ENCODE measurements around the gene HAGH.
"Not testable (repeated sequence)": the region's sequence is repeated elsewhere in the genome, so short reads cannot be mapped to it uniquely, and the experiment has no call there.

Gene HAGH

GRCh38 chr16:1826691-1827573 is at the start of gene HAGH, which contains the start of gene FAHD1:
TSS of gene HAGH (minus strand) at chr16:1826825. CDS start at chr16:1826787, 38 bp downstream.
TSS of gene FAHD1 (plus strand) at chr16:1827206. CDS start at chr16:1827239, 33 bp downstream.
- peak; percentile 75 for DNase-seq

DNA sequence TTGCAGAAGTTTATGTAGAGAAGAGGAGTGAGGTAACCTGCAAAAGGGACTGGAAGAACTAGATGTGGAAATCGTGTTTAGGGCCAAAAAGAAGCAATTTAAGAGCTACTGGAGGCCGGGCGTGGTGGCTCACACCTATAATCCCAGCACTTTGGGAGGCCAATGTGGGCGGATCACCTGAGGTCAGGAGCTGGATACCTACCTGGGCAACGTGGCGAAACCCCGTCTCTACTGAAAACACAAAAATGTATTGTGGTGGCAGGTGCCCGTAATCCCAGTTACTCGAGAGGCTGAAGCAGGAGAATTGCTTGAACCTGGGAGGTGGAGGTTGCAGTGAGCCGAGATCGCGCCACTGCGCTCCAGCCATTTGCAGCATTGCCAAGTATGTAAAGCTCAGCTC is 49.4 kb upstream of the HAGH start:
- DNase-seq, result not testable (repeated sequence)

DNA sequence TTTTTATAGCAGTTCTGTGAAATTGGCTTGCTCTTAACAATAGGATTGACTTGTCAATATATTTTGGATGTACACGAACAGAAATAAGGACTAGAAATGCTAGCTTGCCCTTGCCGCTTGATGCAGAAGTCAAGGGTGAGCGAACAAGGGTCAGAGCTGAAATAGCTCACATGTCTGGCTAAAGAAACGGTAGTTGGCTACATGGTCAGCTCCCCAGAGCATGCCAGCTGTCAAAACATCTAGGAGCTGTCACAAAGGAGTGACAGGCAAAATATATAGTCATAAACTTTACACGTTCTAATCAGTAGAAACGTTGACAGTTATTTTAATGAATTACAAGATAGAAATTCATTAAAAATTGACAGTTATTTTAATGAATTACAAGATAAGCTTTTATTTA is 48.2 kb upstream of the HAGH start:
- no peak for DNase-seq

DNA sequence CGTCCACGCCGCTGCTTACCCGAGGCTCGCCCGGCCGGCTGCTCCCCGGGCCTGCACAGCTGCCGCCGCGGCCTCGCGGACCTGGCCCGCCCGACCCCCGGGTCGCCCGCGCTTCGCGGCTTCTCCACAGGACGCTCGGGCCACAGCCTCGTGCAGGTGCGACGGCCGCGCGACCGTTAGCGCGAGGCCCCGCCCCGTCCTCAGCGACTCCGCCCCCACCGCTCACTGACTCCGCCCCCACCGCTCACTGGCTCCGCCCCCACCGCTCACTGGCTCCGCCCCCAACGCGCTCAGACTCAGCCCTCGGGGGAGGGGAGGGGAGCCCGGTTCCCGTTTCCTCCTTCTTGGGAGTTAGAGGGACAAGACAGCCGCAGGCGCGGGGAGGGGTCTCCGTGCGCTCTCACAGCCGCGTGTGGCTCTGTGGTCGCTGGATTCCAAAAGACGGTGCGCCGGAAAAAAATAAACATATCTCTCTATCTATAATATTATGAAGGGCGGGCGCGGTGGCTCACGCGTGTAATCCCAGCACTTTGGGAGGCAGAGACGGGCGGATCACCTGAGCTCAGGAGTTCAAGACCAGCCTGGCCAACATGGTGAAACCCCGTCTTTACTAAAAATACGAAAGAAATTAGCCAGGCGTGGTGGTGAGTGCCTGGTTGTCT is 45.5 kb upstream of the HAGH start, which contains the start of gene MEIOB:
TSS of gene MEIOB (minus strand) at position 191 of the 662 bp plus-strand sequence. CDS start 3,989 bp downstream, outside the sequence.
- DNase-seq, result no peak

DNA sequence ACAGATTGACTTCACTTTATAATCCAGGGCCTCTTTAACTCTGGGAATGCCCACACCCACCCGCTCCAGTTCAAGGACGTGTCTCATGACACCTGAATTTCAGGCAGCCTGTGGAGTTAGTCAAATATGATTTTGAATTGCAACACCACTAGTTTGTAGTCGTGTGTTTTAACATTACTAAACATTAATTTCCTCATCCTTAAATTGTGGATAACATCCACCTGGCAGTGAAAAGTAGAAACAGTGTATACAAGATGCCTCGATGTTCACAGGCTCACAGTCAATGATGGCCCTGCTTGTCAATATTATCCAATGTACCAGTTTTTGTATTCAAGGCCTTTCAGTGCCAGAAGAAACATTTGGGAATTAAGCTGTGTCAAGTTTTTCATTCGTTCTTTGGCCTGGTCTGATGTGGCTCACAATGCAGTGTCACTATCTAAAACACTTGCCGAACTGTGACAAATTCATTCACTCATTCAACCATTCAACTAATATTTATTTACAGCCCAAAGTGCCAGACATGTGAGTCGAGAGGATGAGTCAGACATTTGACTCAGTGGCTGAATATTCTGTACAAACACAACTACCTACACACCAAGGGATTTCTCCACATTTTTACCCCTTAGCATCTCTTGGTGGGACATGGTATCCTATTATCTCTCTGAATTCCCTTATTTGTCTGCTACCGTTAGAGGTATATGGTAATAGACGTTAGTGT is 43.9 kb upstream of the HAGH start:
- DNase-seq, result no peak

GRCh38 chr16:1865902-1866690 is 39.5 kb upstream of the HAGH start:
- no peak for DNase-seq

DNA sequence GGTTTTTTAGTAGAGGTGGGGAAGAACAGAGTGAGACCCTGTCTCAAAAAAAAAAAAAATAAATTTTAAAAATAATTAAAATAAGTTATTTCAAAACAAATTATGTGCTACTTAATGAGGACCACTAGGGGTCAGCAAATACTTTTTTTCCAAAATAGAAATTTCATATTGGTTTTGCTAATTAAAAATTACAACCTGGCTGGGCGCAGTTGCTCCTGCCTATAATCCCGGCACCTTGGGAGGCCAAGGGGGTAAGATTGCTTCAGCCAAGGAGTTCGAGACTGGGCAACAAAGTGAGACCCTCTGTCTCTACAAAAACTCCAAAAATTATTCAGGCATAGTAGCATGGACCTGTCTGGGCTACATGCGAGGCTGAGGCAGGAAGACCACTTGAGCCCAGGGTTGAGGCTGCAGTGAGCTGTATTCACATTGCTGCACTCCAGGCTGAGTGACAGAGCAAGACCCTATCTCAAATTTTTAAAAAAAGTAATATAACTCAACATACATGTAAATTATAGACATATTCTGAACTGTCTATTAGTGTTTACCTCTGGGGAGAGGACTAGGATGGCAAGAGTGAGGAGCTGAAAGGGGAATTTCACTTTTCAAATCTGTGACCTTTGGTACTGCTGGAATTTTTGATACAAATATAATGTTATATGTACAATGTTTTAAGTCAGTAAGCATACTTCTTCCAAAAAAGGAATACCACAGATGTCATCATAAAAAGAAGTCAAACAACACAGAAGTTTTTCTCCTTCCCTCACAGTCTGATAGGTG is 37.2 kb upstream of the HAGH start:
- DNase-seq, result no peak

DNA sequence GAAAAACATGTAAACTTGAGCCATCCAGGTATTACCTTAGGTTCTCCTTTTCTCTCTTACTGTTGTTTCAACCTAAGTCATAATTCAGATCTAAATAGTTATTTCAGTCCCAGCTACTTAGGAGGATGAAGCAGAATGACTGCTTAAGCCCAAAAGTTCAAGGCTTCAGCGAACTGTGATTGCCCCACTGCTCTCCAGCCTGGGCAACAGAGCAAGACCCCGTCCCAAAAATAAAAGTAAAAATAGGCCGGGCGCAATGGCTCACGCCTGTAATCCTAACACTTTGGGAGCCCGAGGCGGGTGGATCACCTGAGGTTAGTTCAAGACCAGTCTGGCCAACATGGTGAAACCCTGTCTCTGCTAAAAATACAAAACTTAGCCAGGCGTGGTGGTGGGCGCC is 35.8 kb upstream of the HAGH start:
- DNase-seq, result no peak

DNA sequence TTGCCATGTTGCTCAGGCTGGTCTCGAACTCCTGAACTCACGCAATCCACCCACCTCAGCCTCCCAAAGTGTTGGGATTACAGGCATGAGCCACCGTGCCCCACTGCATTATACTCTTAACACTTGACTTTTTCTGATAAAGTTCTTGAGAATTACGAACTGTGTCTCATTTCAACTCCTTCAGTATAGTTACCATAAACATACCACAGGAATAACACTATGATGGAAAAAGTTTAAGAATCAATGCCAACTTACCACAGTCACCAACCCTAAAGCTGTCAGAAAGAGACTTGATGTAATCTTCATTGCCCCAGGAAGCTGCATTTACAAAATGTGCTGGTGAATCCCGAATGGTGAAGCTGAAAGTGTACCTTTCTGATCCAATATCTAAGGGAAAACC is 35.1 kb upstream of the HAGH start:
- no peak for DNase-seq

- no peak for DNase-seq
These were observed 33.0 kb upstream of the HAGH start for GRCh38 chr16:1859650-1860049.

- DNase-seq, result no peak
These were observed 31.7 kb upstream of the HAGH start for GRCh38 chr16:1858189-1858865.

DNA sequence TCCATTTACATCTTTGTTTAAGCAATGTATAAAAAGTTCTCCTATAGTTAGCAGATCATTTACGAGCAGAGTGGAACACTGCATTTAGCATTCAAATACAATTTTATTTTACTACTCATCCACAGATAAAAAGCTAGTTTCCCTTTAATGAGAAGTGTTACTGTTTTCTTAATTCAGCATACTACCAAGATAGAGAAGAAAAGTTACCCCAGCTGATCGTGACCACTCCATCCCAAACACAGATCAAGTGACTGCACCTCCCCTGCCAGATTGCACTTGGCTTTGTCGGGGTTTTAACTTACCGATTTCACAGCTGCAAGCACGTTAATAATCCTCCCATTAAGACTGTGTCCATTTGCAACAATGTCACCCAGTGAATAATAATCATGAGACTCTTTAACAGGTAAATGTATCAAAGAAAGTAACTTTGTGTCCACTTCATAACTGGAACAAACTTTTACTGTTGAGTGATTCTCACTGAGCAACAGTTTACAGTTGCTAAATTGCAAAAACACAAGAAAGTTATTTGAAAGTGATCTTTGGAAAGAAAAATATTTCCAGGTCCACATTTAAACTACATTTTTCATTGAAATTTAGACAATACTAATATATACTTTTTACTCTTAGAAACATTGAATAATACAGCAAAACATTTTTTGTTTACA is 30.9 kb upstream of the HAGH start:
- no peak for DNase-seq

- DNase-seq, result no peak
These were observed 25.2 kb upstream of the HAGH start for GRCh38 chr16:1851793-1852192.

- DNase-seq, result no peak
These were observed 24.4 kb upstream of the HAGH start for GRCh38 chr16:1850981-1851380.

- no peak for DNase-seq
These were observed 19.8 kb upstream of the HAGH start for GRCh38 chr16:1846416-1846815.

GRCh38 chr16:1845985-1846384 is 19.4 kb upstream of the HAGH start:
- DNase-seq, result no peak

- DNase-seq, result no peak
These were observed 12.9 kb upstream of the HAGH start for GRCh38 chr16:1839554-1839953.

- DNase-seq, result no peak
These were observed 7.5 kb upstream of the HAGH start for GRCh38 chr16:1834096-1834495.

DNA sequence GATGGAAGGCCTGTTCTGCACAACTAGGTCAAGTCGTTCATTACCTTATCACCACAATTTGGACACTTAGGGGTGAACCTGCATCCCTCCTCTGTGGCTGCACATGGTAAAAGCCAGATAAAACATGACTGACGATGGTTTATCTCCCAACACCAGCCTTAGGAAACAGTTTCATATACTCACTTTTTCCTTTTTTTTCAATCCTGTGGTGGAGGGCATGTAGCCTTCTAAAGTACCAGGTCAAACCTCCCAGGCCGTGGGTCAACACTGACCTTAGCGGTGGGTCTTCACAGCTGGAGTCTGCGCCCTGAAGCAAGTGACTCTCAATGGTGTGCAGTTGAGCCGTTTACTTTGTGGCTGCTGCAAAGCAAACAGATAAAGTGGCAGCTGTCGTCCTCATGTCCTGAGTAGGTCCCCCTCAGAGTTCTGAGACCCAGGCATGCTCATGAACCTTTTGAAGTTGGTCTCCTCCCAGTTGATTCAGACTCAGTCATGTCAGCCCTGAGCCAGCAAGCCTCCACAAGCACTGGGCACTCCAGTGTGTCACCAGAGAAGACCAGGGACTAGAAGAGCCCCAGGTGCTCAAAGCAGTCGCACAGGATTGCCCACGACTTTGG is 6.3 kb upstream of the HAGH start:
- no peak for DNase-seq
